Adrenal gland (tissue), 12 donors: ENCODE data around the gene XDH. TPM values are rescaled to one million over a fixed set of nuclear protein-coding genes. Genes with fewer than 3 reads are reported as not detected.

Experiments
- DNase-seq, 7 donors: peaks; one replicate each; pipeline ENCODE4 v3.0.0-alpha.2; 2019 to 2020
- H3K27ac ChIP-seq, 5 donors: fragments of 200-600 bp; sonication (generic) in 4 of 5; 1 replicate in 3 of 5; 2 replicates in 2 of 5; pipeline versions ENCODE4 v1.5.1 to v1.8.0; 2016 to 2020; ENCODE audit warnings: mild to moderate bottlenecking in 1 of 5
- H3K27me3 ChIP-seq: fragments of 200-600 bp; 2 replicates; pipeline ENCODE4 v1.8.0; 2021
- H3K36me3 ChIP-seq, 2 donors: fragments of 200-600 bp; replicated peaks in 1 of 2; 1 replicate in 1 of 2; 2 replicates in 1 of 2; pipeline versions ENCODE4 v1.5.1 to v1.8.0; 2018 to 2022
- H3K4me1 ChIP-seq, 2 donors: fragments of 200-600 bp; replicated peaks in 1 of 2; 1 replicate in 1 of 2; 2 replicates in 1 of 2; pipeline versions ENCODE4 v1.5.1 to v1.8.0; 2018 to 2021
- H3K4me3 ChIP-seq, 4 donors: fragments of 200-600 bp; sonication (generic) in 3 of 4; one replicate each; pipeline ENCODE4 v1.5.1; 2016 to 2018
- H3K9me3 ChIP-seq, 3 donors: fragments of 200-600 bp; sonication (generic) in 1 of 3; replicated peaks in 1 of 3; 1 replicate in 2 of 3; 2 replicates in 1 of 3; pipeline versions ENCODE4 v1.5.1 to v1.8.0; 2016 to 2021
- POLR2A ChIP-seq, 2 donors: fragments of 450-650 bp; IDR thresholded peaks; one replicate each; pipeline ENCODE4 v1.6.1; 2017; ENCODE audit warnings: antibody characterized with exemption in 2 of 2, mild to moderate bottlenecking in 2 of 2, moderate library complexity in 1 of 2
- WGBS, 4 donors: extraction: QIAGEN DNeasy Blood & Tissue Kit in 2 of 4; methylation state at CpG; one replicate each; pipeline versions ENCODE4 v1.1.5 to v1.1.7; 2013 to 2017; 5-methylcytosine and 5-hydroxymethylcytosine counted together
- intact Hi-C, 2 donors: fragments of 100-400 bp; cut with DNase I; formaldehyde crosslinking; loops; one replicate each; pipeline versions ENCODE4 v1.14.1 to v1.15.0; 2022 to 2023
- polyA plus RNA-seq, 3 donors: library from polyadenylated mRNA; stranded (reverse); fragments of 200-250 nt in 2 of 3; fragments of 350-450 nt in 1 of 3; fragmentation: Illumina TruSeq in 1 of 3; extraction: RNeasy Lipid Tissue Mini Kit (QIAGEN cat#74804) in 1 of 3; gene quantifications; one replicate each; pipeline ENCODE4 v1.2.3, GENCODE V29; 2013 to 2014
- total RNA-seq, 9 donors: library from RNA; depleted of rRNA in 4 of 9; stranded (reverse); fragments of >200 nt in 4 of 9; fragments of 120-200 nt in 1 of 9; fragmentation: NEBNext Ultra II Directional in 1 of 9; extraction: Animal tissue kit (Norgen Biotek cat#: 25700) in 1 of 9; gene quantifications; one replicate each; pipeline versions ENCODE4 v1.1.0 to v1.2.4, GENCODE V29; 2013 to 2023
- TF ChIP-seq, protein P1 (sequence below), 6 experiments: fragments of 450-650 bp in 4 of 6; fragments of 200-600 bp in 2 of 6; sonication (generic) in 1 of 6; IDR thresholded peaks; 1 replicate in 5 of 6; 2 replicates in 1 of 6; pipeline versions ENCODE4 v1.5.1 to v1.8.0; 2016 to 2021; ENCODE audit warnings: antibody characterized with exemption in 6 of 6, mild to moderate bottlenecking in 2 of 6, moderate library complexity in 1 of 6
- donor health status: healthy with polysubstance abuse.
- donor health status: Bipolar disorder and iron deficiency.
- donor health status: DM: yes; HTN: yes; CAD: no.
- donor health status: DM: no; HTN: no; CAD: no.
- donor health status: DM: no; HTN: no; CAD: no.
- donor health status: DM: yes; HTN: yes; CAD: no.

XDH gene
- total and polyA plus RNA-seq, 12 donors: under 0.01 to 0.11 TPM; not detected in 10

DNA sequence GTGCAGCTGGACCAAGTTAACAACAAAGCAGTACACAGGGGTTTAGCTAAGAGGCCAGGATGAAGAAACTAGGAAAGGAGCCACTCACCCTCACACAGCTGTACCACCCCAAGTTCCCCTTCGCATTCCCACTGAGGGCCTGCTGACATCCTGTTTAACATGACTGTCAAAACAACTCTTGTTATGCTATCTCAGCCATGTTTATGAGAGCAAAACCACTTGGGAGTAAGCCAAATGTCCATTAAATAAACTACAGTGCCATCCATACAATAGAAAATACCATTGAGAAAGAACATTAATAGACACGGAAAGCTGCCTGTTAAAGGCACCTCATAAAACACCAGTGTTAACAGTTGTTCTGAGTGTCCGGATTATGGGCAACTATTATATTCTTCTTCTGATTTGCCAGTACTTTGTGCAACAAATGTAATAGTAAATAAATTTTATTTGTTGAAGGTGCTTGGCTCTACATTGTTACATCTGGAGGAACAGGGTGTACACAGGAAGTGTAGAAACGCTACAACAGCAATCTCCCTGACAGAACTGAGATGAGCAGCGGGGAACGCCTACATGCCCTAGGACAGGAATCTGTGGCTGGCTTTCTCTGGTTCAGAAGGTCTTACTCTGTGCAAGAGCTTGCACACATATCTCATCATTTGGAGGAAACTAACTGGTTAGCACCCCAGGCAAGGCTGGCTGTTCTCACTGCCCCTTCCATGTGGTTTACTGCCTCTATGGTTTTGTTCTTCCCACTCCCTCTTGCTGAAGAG is 95.0 kb downstream of the XDH start:
- 42 to 68% (median 45%) methylated on average over 6 of the region's 6 CpGs for WGBS, 4 donors

DNA sequence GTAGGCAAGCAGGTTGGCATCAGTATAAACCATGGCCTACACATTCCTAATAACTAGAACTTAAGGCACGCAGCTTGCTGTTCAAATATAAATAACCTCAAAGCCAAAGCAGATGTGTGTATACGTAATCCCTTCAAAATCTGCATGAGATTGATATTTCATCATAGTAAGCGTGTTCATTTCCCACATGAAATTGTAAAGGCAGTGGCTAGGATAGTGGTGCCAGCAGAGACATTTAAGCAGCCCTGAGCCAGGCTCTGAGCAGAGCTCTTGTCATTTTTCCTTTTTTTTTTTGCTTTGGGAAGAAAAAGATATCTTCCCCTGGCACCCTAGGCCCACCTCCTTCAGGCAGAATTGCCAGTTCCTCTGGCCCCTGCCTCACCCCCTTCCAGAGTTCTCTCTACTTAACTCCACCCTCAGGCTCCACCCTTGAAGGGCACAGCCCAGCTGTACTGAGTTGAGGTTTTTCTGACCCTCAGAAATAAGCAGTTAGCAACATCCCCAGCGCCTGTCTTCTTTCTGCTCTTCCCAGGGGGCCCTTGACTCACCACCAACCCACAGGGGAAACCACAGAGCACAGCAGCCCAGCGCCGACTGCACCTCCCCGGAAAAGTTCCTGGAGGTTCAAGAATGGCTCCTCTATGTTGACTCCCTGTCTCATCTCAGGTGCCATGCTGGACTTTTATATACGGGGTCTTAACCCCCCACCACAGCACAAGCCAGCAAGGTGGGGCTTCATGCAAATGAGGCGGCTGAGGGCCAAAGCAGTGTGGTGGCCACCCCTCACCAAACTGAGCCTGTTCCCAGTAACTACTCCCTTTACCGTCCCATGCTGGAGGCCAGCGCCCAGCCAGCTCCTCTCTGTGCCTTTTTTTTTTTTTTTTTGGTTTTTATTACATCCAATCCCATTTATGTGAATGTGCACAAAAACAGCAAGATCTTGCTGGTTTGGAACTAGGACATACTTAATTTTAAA is 95.9 kb downstream of the XDH start:
- Histone ChIP-seq H3K27me3 (no peaks in the 10 kb centered on the region), H3K9me3 (no peaks in the 10 kb centered on the region), H3K36me3 (no peaks in the 10 kb centered on the region), H3K4me3 (no peak overlapping the region), H3K27ac (peak overlapping the region in 2 of 5 donors; percentile 64 to 79), H3K4me1 (peaks cover 4 to 25% of the 10 kb centered on the region in 2 donors)
- 67 to 73% (median 71%) methylated on average over 7 to 11 of the region's 11 CpGs for WGBS, 4 donors
- intact Hi-C loops: loop anchor here in 1 of 2 donors (10.0 kb wide), 1 partner anchor 74 kb away; no protein-coding TSS in a partner anchor
- TF ChIP-seq, protein P1, sequence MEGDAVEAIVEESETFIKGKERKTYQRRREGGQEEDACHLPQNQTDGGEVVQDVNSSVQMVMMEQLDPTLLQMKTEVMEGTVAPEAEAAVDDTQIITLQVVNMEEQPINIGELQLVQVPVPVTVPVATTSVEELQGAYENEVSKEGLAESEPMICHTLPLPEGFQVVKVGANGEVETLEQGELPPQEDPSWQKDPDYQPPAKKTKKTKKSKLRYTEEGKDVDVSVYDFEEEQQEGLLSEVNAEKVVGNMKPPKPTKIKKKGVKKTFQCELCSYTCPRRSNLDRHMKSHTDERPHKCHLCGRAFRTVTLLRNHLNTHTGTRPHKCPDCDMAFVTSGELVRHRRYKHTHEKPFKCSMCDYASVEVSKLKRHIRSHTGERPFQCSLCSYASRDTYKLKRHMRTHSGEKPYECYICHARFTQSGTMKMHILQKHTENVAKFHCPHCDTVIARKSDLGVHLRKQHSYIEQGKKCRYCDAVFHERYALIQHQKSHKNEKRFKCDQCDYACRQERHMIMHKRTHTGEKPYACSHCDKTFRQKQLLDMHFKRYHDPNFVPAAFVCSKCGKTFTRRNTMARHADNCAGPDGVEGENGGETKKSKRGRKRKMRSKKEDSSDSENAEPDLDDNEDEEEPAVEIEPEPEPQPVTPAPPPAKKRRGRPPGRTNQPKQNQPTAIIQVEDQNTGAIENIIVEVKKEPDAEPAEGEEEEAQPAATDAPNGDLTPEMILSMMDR (IDR thresholded peaks at IDR 0.05): no peak
- TF ChIP-seq POLR2A (IDR thresholded peaks at IDR 0.05): no peak
- DNase-seq: peak in 3 of 7 donors; percentile 13 to 38 (median 23)

More for the DNA sequence above, 95.0 kb downstream of the XDH start:
- H3K4me3 ChIP-seq: no peak overlapping the region
- H3K9me3 ChIP-seq: no peaks in the 10 kb centered on the region
- no peaks in the 10 kb centered on the region for H3K27me3 ChIP-seq
- peaks cover 4 to 25% of the 10 kb centered on the region in 2 donors for H3K4me1 ChIP-seq
- H3K36me3 ChIP-seq: no peaks in the 10 kb centered on the region
- TF ChIP-seq POLR2A (IDR thresholded peaks at IDR 0.05): no peak
- TF ChIP-seq, protein P1 (IDR thresholded peaks at IDR 0.05): no peak
- peak in 6 of 7 donors; percentile 25 to 69 (median 46) for DNase-seq
- intact Hi-C loops: loop anchor here in 1 of 2 donors (10.0 kb wide), 1 partner anchor 75 kb away; no protein-coding TSS in a partner anchor
- peak overlapping the region in 3 of 5 donors; percentile 35 to 79 (median 64) for H3K27ac ChIP-seq

DNA sequence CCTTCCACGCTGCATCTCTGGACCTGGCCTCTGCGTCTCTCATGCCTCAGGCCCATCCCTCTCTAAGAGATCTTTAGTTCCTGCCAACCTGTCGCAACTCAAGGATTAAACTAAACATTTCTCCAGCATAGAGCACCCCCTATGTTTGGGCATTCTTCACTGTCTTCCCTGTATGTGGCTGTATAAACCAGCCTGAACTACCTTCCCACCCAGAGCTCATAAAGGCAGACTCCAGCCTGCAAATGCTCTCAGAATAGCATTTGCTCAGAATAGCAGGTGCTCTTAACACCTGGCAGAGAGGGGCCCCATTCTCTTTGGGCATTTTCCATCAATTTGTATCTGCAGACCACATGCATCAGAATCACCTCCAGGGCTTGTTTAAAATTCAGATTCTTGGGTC is 97.1 kb downstream of the XDH start:
- H3K4me3 ChIP-seq: no peak overlapping the region
- WGBS, 4 donors: 63 to 89% (median 73%) methylated on average over 3 of the region's 3 CpGs
- H3K4me1 ChIP-seq: peaks cover 4 to 25% of the 10 kb centered on the region in 2 donors
- H3K36me3 ChIP-seq: no peaks in the 10 kb centered on the region
- H3K27me3 ChIP-seq: no peaks in the 10 kb centered on the region
- H3K9me3 ChIP-seq: no peaks in the 10 kb centered on the region
- intact Hi-C loops: loop anchor here in 1 of 2 donors (10.0 kb wide), 1 partner anchor 73 kb away; no protein-coding TSS in a partner anchor
- no peak for TF ChIP-seq POLR2A (IDR thresholded peaks at IDR 0.05)
- TF ChIP-seq, protein P1 (IDR thresholded peaks at IDR 0.05): no peak
- no peak for DNase-seq
- H3K27ac ChIP-seq: no peak overlapping the region

DNA sequence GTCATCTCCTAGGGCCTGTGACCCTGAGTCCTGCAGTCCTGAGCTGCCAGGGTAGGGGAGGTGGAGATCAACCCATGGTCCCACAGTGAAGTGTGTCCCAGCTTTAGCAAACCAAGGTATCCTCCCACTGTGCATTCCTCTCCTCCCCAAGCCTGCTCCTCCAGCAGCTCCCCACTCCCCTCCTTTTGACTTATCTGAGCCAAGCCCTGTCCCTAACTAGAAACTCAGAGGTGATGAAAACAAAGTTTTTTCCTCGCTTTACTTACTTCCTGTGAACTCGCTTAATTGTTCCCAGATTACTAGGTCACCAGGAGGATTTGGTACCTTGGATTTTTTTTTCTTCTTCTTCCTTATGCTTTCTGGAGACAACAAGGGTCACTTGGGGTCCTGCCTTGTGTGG is 99.8 kb downstream of the XDH start:
- intact Hi-C loops: loop anchor here in 1 of 2 donors (10.0 kb wide), 1 partner anchor 70 kb away; no protein-coding TSS in a partner anchor
- no peaks in the 10 kb centered on the region for H3K36me3 ChIP-seq
- WGBS, 4 donors: 87 to 97% (median 95%) methylated on average over 2 of the region's 2 CpGs
- TF ChIP-seq, protein P1 (IDR thresholded peaks at IDR 0.05): no peak
- TF ChIP-seq POLR2A (IDR thresholded peaks at IDR 0.05): no peak
- no peak overlapping the region for H3K27ac ChIP-seq
- H3K4me1 ChIP-seq: peaks cover 0 to 17% of the 10 kb centered on the region in 2 donors
- no peak for DNase-seq
- H3K4me3 ChIP-seq: no peak overlapping the region
- no peaks in the 10 kb centered on the region for H3K9me3 ChIP-seq
- no peaks in the 10 kb centered on the region for H3K27me3 ChIP-seq
